BLaER1 treated with 17β-estradiol and CSF1 and Interleukin-3, amounts not matched to agents 10 nM and 100 nM (cell line): Measurements from ENCODE around the gene NT5C2.
"Not testable (repeated sequence)": the region's sequence is repeated elsewhere in the genome, so short reads cannot be mapped to it uniquely, and the experiment has no call there.

ENCODE experiments used
- H3K27ac ChIP-seq, 11 experiments: shearing (Covaris generic); formaldehyde crosslinking; 2 replicates each; pipeline ENCODE4 v1.8.1; 2022
- H3K27me3 ChIP-seq, 11 experiments: shearing (Covaris generic); formaldehyde crosslinking; 2 replicates each; pipeline ENCODE4 v1.8.1; 2022
- H3K36me3 ChIP-seq, 11 experiments: shearing (Covaris generic); formaldehyde crosslinking; 2 replicates each; pipeline ENCODE4 v1.8.1; 2022
- H3K4me1 ChIP-seq, 10 experiments: shearing (Covaris generic); formaldehyde crosslinking; 2 replicates each; pipeline ENCODE4 v1.8.1; 2022
- H3K4me2 ChIP-seq, 11 experiments: shearing (Covaris generic); formaldehyde crosslinking; 2 replicates each; pipeline ENCODE4 v1.8.1; 2022
- H3K4me3 ChIP-seq, 10 experiments: shearing (Covaris generic); formaldehyde crosslinking; 2 replicates each; pipeline ENCODE4 v1.8.1; 2022
- H3K9ac ChIP-seq, 11 experiments: shearing (Covaris generic); formaldehyde crosslinking; 2 replicates each; pipeline ENCODE4 v1.8.1; 2022
- H3K9me3 ChIP-seq, 11 experiments: shearing (Covaris generic); formaldehyde crosslinking; replicated peaks in 1 of 11; 2 replicates each; pipeline ENCODE4 v1.8.1; 2022
- H4K20me1 ChIP-seq, 11 experiments: shearing (Covaris generic); formaldehyde crosslinking; 2 replicates each; pipeline ENCODE4 v1.8.1; 2022
- Cebpa-rat ChIP-seq, 11 experiments: shearing (Covaris generic); IDR thresholded peaks; 2 replicates each; pipeline ENCODE4 v1.8.1; 2022

NT5C2 gene

DNA sequence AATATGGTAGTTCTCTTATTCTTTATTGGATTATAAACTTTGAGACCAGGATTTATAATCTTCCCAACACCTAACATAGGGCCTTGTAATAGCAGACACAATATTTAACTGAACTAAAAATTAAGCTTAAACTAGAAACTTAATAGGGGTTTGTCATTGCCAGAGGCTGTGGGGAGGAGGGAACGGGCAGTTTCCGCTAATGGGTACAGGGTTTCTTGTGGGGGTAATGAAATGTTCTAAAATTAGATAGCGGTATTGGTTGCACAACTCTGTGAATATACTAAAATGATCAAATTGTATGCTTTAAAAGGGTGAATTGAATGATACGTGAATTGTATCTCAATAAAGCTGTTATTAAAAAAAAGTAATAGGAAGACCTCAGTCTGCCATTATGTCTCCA lies 45.4 kb downstream of the NT5C2 start:
- Histone ChIP-seq H4K20me1 (peaks cover 0 to 100% (median 34%) of the 10 kb centered on the region in 11 experiments; a peak in 11 of 22 replicates), H3K4me3 (no peak overlapping the region), H3K9me3 (no peaks in the 10 kb centered on the region), H3K4me2 (no peak overlapping the region), H3K9ac (no peak overlapping the region), H3K27me3 (no peaks in the 10 kb centered on the region), H3K4me1 (0 out of 20 replicates have a peak, but pooled peaks cover 0 to 6% (median 0%) of the 10 kb centered on the region in 10 experiments), H3K36me3 (peaks cover 65 to 100% (median 91%) of the 10 kb centered on the region in 11 experiments), H3K27ac (no peak overlapping the region)
- TF ChIP-seq Cebpa-rat (IDR thresholded peaks at IDR 0.05) = no peak

DNA sequence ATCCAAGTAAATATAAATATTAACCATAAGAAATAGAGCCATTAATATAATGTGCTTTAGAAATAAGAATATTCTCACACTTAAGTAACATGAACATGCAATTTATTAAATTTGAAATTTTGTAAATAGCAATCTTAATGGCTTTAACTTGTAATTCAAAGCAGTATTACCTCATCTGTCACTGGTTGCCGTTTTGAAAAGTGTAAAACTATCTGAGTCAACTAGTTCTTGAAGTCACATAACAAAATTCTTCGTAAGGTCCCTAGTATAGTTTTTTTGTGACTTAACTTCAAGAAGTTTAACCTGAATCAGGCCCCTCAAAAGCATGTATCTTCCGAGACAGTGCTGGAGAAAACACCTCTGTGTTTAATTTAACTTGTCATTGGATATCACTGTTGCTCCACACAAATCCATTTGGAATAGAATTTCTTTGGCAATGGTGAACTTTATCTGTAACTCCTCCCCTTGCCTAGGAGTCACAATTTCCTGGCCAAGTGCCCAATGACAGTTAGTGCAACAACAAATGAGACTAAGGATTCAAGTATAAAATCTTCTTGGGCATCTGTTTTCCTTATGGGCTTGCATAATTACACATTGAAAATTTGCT lies 47.1 kb downstream of the NT5C2 start:
- no peak for TF ChIP-seq Cebpa-rat (IDR thresholded peaks at IDR 0.05)
- no peak overlapping the region for H3K27ac ChIP-seq
- H3K36me3 ChIP-seq = peaks cover 71 to 100% (median 93%) of the 10 kb centered on the region in 11 experiments
- H3K9ac ChIP-seq = no peak overlapping the region
- 0 out of 20 replicates have a peak, but pooled peaks cover 0 to 6% (median 0%) of the 10 kb centered on the region in 10 experiments for H3K4me1 ChIP-seq
- no peaks in the 10 kb centered on the region for H3K9me3 ChIP-seq
- H3K4me2 ChIP-seq = no peak overlapping the region
- H3K4me3 ChIP-seq = no peak overlapping the region
- no peaks in the 10 kb centered on the region for H3K27me3 ChIP-seq
- H4K20me1 ChIP-seq = peaks cover 0 to 100% (median 34%) of the 10 kb centered on the region in 11 experiments; a peak in 13 of 22 replicates

DNA sequence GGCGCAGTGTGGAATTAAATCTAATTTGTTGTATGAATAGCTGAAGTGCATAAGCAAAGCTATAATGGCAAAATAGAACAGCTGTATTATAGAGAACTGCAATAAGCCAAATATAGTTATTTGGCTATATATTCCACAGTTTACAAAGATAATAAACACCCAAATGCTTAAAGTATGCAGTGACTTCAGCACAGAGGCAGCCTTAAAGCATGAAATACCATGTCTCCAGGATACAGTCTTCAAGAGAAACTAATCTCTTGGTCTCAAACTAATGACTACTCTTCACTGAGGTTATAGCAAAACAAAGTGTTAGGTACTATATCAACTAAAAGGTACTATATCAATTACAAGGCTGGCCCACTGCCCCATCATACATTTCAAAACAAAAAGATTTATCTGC lies 48.0 kb downstream of the NT5C2 start:
- no peak overlapping the region for H3K4me3 ChIP-seq
- H3K9ac ChIP-seq = no peak overlapping the region
- peaks cover 0 to 100% (median 34%) of the 10 kb centered on the region in 11 experiments; a peak in 13 of 22 replicates for H4K20me1 ChIP-seq
- H3K27me3 ChIP-seq = no peaks in the 10 kb centered on the region
- H3K36me3 ChIP-seq = peaks cover 71 to 100% (median 93%) of the 10 kb centered on the region in 11 experiments
- H3K4me2 ChIP-seq = no peak overlapping the region
- no peak overlapping the region for H3K27ac ChIP-seq
- 0 out of 20 replicates have a peak, but pooled peaks cover 0 to 6% (median 0%) of the 10 kb centered on the region in 10 experiments for H3K4me1 ChIP-seq
- no peaks in the 10 kb centered on the region for H3K9me3 ChIP-seq
- no peak for TF ChIP-seq Cebpa-rat (IDR thresholded peaks at IDR 0.05)

DNA sequence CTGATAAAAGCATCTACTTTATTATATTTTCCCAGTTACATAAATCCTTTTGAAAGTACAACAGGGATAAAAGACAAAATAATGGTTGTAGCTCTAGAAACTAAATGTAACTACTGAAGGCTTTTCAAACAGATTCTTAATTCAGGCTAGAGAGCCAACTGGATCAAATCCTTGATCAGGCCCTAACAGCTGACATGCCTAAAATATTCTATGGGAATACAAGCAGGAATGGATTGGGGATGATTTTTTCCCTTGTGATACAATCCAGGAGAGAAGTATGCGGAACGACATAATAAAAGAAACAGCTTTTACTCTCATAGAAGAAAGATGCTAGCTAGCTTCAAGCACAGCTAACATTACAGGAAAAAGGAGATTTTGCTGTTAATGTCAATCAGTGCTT lies 49.0 kb downstream of the NT5C2 start:
- Histone ChIP-seq H3K36me3 (peaks cover 77 to 100% (median 93%) of the 10 kb centered on the region in 11 experiments), H3K27ac (no peak overlapping the region), H3K27me3 (no peaks in the 10 kb centered on the region), H3K4me1 (0 out of 20 replicates have a peak, but pooled peaks cover 0 to 6% (median 0%) of the 10 kb centered on the region in 10 experiments), H3K4me3 (no peak overlapping the region), H4K20me1 (peaks cover 0 to 99% (median 31%) of the 10 kb centered on the region in 11 experiments; a peak in 13 of 22 replicates), H3K9me3 (no peaks in the 10 kb centered on the region), H3K4me2 (no peak overlapping the region), H3K9ac (no peak overlapping the region)
- TF ChIP-seq Cebpa-rat (IDR thresholded peaks at IDR 0.05) = no peak

DNA sequence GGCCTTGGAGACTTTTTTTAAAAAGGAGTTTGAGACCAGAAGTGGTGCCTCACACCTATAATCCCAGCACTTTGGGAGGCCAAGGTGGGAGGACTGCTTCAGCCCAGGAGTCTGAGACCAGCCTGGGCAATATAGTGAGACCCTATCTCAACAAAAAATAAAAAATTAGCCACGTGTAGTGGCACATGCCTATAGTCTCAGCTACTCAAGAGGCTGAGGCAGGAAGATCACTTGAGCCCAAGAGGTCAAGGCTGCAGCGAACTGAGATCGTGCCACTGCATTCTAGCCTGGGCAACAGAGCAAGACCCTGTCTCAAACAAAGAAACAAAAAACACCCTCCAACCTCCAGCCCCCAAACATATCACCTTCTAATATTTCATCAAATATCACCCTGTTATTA lies 49.4 kb downstream of the NT5C2 start:
- H3K4me3 ChIP-seq, H3K9ac ChIP-seq, H3K9me3 ChIP-seq, H3K4me1 ChIP-seq, H3K27ac ChIP-seq, H3K4me2 ChIP-seq, H3K27me3 ChIP-seq: not testable (repeated sequence)
- peaks cover 0 to 99% (median 30%) of the 10 kb centered on the region in 11 experiments; a peak in 13 of 22 replicates for H4K20me1 ChIP-seq
- peaks cover 81 to 100% (median 93%) of the 10 kb centered on the region in 11 experiments for H3K36me3 ChIP-seq

DNA sequence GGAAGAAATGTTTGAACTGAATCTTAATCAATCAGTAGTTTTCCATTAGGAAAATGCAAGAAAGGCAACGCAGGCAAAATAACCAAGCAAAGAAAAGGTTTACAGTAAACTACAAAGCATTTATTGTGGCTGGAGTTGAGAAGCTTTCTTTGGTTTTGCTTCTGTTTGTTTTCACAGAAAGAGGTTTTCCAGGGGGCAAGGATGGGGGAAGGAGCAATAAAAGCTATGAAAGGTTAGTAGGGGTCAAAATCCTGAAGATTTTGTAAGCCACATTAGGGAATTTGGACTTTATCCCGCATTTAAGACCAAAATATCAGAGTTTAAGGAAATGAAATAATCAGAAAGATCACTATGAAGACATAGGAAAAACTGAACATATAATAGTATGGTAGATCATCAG lies 51.1 kb downstream of the NT5C2 start:
- H3K4me3 ChIP-seq = no peak overlapping the region
- H3K9ac ChIP-seq = no peak overlapping the region
- H3K4me1 ChIP-seq = 0 out of 20 replicates have a peak, but pooled peaks cover 0 to 5% (median 0%) of the 10 kb centered on the region in 10 experiments
- no peak for TF ChIP-seq Cebpa-rat (IDR thresholded peaks at IDR 0.05)
- peaks cover 0 to 98% (median 29%) of the 10 kb centered on the region in 11 experiments; a peak in 14 of 22 replicates for H4K20me1 ChIP-seq
- no peaks in the 10 kb centered on the region for H3K27me3 ChIP-seq
- no peak overlapping the region for H3K27ac ChIP-seq
- no peak overlapping the region for H3K4me2 ChIP-seq
- peaks cover 0 to 19% (median 9%) of the 10 kb centered on the region in 11 experiments; a peak in 15 of 22 replicates for H3K9me3 ChIP-seq
- peaks cover 85 to 100% (median 97%) of the 10 kb centered on the region in 11 experiments for H3K36me3 ChIP-seq

DNA sequence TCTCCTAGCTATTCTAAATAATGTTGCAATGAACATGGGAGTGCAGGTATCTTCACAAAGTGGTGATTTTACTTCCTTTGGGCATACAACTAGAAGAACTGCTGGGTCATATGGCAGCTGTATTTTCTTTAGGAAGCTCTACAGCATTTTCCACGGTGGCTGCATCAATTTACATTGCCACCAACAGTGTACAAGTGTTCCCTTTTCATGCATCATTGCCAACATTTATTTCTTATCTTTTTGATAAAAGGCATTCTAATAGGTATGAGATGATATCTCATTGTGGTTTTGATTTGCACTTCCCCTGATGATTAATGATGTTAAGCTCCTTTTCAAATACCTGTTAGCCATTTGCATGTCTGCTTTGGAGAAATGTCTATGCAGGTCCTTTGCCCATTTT lies 52.6 kb downstream of the NT5C2 start:
- no peaks in the 10 kb centered on the region for H3K27me3 ChIP-seq
- no peak overlapping the region for H3K4me2 ChIP-seq
- peaks cover 88 to 100% (median 97%) of the 10 kb centered on the region in 11 experiments for H3K36me3 ChIP-seq
- no peak for TF ChIP-seq Cebpa-rat (IDR thresholded peaks at IDR 0.05)
- no peak overlapping the region for H3K27ac ChIP-seq
- peaks cover 0 to 88% (median 21%) of the 10 kb centered on the region in 11 experiments; a peak in 14 of 22 replicates for H4K20me1 ChIP-seq
- no peak overlapping the region for H3K4me3 ChIP-seq
- peaks cover 5 to 33% (median 24%) of the 10 kb centered on the region in 11 experiments for H3K9me3 ChIP-seq
- H3K4me1 ChIP-seq = no peaks in the 10 kb centered on the region
- no peak overlapping the region for H3K9ac ChIP-seq

DNA sequence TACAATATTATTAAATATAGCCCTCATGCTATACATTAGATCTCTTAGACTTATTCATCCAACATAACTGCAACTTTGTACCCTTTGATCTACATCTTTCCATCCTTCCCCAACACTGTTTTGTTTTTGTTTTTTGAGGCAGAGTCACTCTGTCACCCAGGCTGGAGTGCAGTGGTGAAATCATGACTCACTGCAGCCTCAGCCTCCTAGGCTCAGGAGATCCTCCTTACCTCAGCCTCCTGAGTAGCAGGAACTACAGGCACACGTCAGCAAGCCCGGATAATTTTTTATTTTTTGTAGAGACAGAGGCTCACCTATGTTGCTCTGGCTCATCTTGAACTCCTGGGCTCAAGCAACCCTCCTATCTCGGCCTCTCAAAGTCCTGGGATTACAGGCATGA lies 53.3 kb downstream of the NT5C2 start:
- peaks cover 0 to 82% (median 21%) of the 10 kb centered on the region in 11 experiments; a peak in 13 of 22 replicates for H4K20me1 ChIP-seq
- H3K4me2 ChIP-seq = no peak overlapping the region
- TF ChIP-seq Cebpa-rat (IDR thresholded peaks at IDR 0.05) = no peak
- no peak overlapping the region for H3K27ac ChIP-seq
- H3K36me3 ChIP-seq = peaks cover 95 to 100% (median 97%) of the 10 kb centered on the region in 11 experiments
- no peak overlapping the region for H3K9ac ChIP-seq
- H3K4me1 ChIP-seq = no peaks in the 10 kb centered on the region
- H3K9me3 ChIP-seq = peaks cover 12 to 40% (median 31%) of the 10 kb centered on the region in 11 experiments
- H3K4me3 ChIP-seq = no peak overlapping the region
- H3K27me3 ChIP-seq = no peaks in the 10 kb centered on the region

DNA sequence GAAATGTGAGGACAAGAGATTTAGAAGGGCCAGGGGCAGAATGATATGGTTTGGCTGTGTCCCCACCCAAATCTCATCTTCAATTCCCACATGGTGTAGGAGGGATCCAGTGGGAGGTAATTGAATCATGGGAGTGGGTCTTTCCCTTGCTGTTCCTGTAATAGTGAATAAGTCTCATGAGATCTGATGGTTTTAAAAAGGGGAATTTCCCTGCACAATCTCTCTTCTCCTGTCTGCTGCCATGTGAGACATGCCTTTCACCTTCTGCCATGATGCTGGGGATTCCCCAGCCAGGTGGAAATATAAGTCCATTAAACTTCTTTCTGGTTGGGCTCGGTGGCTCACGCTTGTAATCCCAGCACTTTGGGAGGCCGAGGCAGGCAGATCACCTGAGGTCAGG lies 57.9 kb downstream of the NT5C2 start:
- Histone ChIP-seq H4K20me1 (peaks cover 0 to 74% (median 0%) of the 10 kb centered on the region in 11 experiments; a peak in 7 of 22 replicates), H3K36me3 (peaks cover 94 to 100% (median 97%) of the 10 kb centered on the region in 11 experiments), H3K9me3 (peaks cover 36 to 82% (median 65%) of the 10 kb centered on the region in 11 experiments), H3K4me1 (peaks cover 0 to 19% (median 0%) of the 10 kb centered on the region in 10 experiments; a peak in 4 of 20 replicates)
- H3K9ac ChIP-seq, H3K27ac ChIP-seq, H3K27me3 ChIP-seq, H3K4me2 ChIP-seq, H3K4me3 ChIP-seq: not testable (repeated sequence)
